ENCODE data around the gene DTX3L.

DTX3L gene

DNA sequence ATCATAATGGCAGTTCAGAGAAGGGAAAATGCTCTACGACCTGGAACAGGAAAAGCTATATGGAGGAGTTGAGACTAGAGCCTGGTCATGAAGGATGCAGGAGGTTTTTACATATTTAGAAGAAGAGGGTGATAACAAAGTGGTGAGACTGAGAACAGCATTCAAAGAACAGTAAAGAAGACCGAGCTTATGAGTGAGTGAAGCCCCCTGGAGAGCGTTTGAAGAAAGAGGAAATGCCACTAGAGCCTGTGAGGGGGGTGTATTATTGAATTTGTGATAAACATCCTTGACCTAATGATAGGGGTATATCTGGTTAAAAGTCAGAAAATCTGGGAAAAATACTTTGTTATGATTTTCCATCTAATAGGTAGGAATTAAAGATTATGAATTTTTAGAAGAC lies 4.2 kb upstream of the DTX3L start:
- Histone ChIP-seq H3K9me3 (ENCODE audit: control insufficient read depth, low read length) (no peaks in the 10 kb centered on the region), H3K4me1 (ENCODE audit: control insufficient read depth, insufficient read depth, low read depth, low read length) (peaks cover 6% of the 10 kb centered on the region), H2BK12ac (ENCODE audit: low read length in 2 of 2) (no peak overlapping the region), H3K18ac (ENCODE audit: low read depth in 1 of 2, low read length in 2 of 2) (no peak overlapping the region), H3K23ac (ENCODE audit: low read length in 2 of 2) (no peak overlapping the region), H2AFZ (ENCODE audit: low read depth, low read length) (no peak overlapping the region), H2BK15ac (ENCODE audit: low read depth, poor library complexity, severe bottlenecking) (no peak overlapping the region), H3K4me3 (ENCODE audit: insufficient read depth in 1 of 2, low read depth in 1 of 2, low read length in 2 of 2) (no peak overlapping the region), H3K14ac (ENCODE audit: low read length in 2 of 2) (no peak overlapping the region), H3K4me2 (ENCODE audit: low read length, poor library complexity, severe bottlenecking) (no peak overlapping the region), H3K27ac (ENCODE audit: low read length, poor library complexity, severe bottlenecking) (no peak overlapping the region), H2AK5ac (ENCODE audit: low read length, severe bottlenecking) (no peak overlapping the region), H3K9ac (ENCODE audit: low read length) (no peak overlapping the region), H2BK5ac (ENCODE audit: low read depth, low read length, poor library complexity, severe bottlenecking) (no peak overlapping the region), H3K27me3 (ENCODE audit: control insufficient read depth in 1 of 2, insufficient read depth in 1 of 2, low read length in 2 of 2) (no peaks in the 10 kb centered on the region), H4K8ac (ENCODE audit: low read length) (no peak overlapping the region), H3K79me1 (replicated peaks; ENCODE audit: low read length, poor library complexity, severe bottlenecking) (peaks cover 7% of the 10 kb centered on the region), H2BK120ac (ENCODE audit: low read depth, low read length) (no peak overlapping the region), H3K4ac (ENCODE audit: low read depth in 1 of 2, low read length in 2 of 2) (no peak overlapping the region), H3K36me3 (ENCODE audit: control insufficient read depth in 1 of 2, insufficient read depth in 2 of 2, low read depth in 1 of 2, low read length in 2 of 2) (peaks cover 6 to 51% of the 10 kb centered on the region in 2 experiments), H4K91ac (ENCODE audit: low read length) (no peak overlapping the region)
- WGBS: 67% methylated on average over 3 of the region's 3 CpGs
- DNase-seq: no peak

DNA sequence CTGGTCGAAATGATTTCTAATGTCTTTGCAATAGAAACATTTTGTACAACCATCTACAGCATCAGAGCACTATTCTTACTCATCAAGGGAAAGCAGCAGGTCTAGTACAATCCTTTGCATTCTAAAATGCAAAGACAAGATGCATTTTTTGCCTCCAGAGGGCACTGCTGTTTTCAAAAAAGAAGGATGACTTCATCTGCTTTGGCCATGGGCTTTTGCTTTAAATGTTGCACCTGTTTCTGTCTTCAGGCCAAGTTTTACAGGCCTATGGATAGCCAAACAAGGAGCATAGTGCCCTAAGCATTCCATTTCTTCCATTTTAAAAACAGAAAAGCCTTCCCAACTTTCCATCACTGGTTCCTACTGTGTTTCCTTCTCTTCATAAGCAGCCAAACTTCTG lies 3.5 kb upstream of the DTX3L start:
- Histone ChIP-seq H3K4me2 (ENCODE audit: low read length, poor library complexity, severe bottlenecking) (no peak overlapping the region), H3K36me3 (ENCODE audit: control insufficient read depth in 1 of 2, insufficient read depth in 2 of 2, low read depth in 1 of 2, low read length in 2 of 2) (peaks cover 6 to 45% of the 10 kb centered on the region in 2 experiments), H3K23ac (ENCODE audit: low read length in 2 of 2) (no peak overlapping the region), H4K91ac (ENCODE audit: low read length) (no peak overlapping the region), H2AK5ac (ENCODE audit: low read length, severe bottlenecking) (no peak overlapping the region), H3K9ac (ENCODE audit: low read length) (no peak overlapping the region), H4K8ac (ENCODE audit: low read length) (no peak overlapping the region), H2AFZ (ENCODE audit: low read depth, low read length) (no peak overlapping the region), H2BK5ac (ENCODE audit: low read depth, low read length, poor library complexity, severe bottlenecking) (no peak overlapping the region), H3K14ac (ENCODE audit: low read length in 2 of 2) (no peak overlapping the region), H3K4ac (ENCODE audit: low read depth in 1 of 2, low read length in 2 of 2) (no peak overlapping the region), H3K4me3 (ENCODE audit: insufficient read depth in 1 of 2, low read depth in 1 of 2, low read length in 2 of 2) (no peak overlapping the region), H2BK15ac (ENCODE audit: low read depth, poor library complexity, severe bottlenecking) (no peak overlapping the region), H2BK120ac (ENCODE audit: low read depth, low read length) (no peak overlapping the region), H3K27me3 (ENCODE audit: control insufficient read depth in 1 of 2, insufficient read depth in 1 of 2, low read length in 2 of 2) (no peaks in the 10 kb centered on the region), H2BK12ac (ENCODE audit: low read length in 2 of 2) (no peak overlapping the region), H3K4me1 (ENCODE audit: control insufficient read depth, insufficient read depth, low read depth, low read length) (peaks cover 6% of the 10 kb centered on the region), H3K9me3 (ENCODE audit: control insufficient read depth, low read length) (no peaks in the 10 kb centered on the region), H3K18ac (ENCODE audit: low read depth in 1 of 2, low read length in 2 of 2) (no peak overlapping the region), H3K27ac (ENCODE audit: low read length, poor library complexity, severe bottlenecking) (no peak overlapping the region), H3K79me1 (replicated peaks; ENCODE audit: low read length, poor library complexity, severe bottlenecking) (peaks cover 10% of the 10 kb centered on the region)
- 90% methylated on average over 1 of the region's 1 CpG for WGBS
- DNase-seq: peak; percentile 71

DNA sequence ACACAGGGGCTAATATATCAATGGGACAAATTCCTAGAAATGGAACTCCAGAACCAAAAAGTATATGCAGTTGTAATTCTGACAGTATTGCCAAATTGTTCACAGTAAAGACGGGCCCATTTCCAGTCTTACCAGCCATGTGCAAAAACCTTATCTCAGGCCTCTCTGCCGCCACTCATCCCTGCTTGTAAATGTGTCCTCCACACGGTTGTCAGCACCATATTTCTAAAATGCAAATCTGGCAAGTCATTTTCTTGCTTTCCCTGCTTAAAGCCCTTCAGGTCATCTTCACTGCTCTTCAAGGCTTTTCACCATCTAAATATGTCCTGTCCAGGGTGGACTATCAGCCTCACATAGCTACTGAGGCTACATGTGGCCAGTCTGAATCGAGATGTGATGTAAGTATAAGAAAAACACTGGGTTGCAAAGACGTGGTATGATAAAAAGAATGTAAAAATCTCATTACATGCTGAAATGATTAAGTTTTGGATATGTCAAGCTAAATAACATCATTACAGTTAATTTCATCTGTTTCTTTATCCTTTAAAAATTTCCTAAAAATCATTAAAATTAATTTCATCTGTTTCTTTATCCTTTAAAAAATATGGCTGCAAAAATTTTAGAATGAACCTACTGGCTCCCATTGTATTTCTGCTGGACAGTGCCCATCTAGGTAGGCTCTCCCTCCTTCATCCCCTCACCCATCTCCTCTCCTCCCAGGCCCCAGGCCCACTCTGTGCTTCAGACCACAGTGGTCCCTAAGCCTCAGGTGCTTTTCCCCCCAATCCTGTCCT lies 1.0 kb upstream of the DTX3L start:
- no peak overlapping the region for H3K23ac ChIP-seq (ENCODE audit: low read length in 2 of 2)

DNA sequence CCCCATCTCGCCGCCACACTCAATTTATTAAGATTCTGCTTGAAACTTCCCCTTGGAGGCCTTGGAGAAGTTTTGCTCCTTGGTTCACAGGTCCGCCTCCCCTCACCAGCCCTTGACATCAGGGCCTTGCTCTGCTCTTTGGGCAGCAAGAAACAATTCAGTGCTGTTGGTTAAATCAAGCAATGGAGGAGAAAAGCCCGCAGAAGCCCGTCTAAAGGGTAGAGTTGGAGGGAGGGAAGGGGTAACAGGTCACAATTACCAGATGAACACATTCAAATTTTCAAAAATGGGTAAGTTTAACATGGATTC lies 467 bp upstream of the DTX3L start:
- Histone ChIP-seq H4K8ac (ENCODE audit: low read length) (peak overlapping the region; percentile 71), H3K27me3 (ENCODE audit: control insufficient read depth in 1 of 2, insufficient read depth in 1 of 2, low read length in 2 of 2) (no peaks in the 10 kb centered on the region), H2BK15ac (ENCODE audit: low read depth, poor library complexity, severe bottlenecking) (peak overlapping the region; percentile 77), H3K9ac (ENCODE audit: low read length) (peak overlapping the region; percentile 96), H3K4me1 (ENCODE audit: control insufficient read depth, insufficient read depth, low read depth, low read length) (peaks cover 6% of the 10 kb centered on the region), H3K27ac (ENCODE audit: low read length, poor library complexity, severe bottlenecking) (peak overlapping the region; percentile 22), H3K4me2 (ENCODE audit: low read length, poor library complexity, severe bottlenecking) (peak overlapping the region; percentile 78), H2BK5ac (ENCODE audit: low read depth, low read length, poor library complexity, severe bottlenecking) (no peak overlapping the region), H3K79me1 (replicated peaks; ENCODE audit: low read length, poor library complexity, severe bottlenecking) (peaks cover 17% of the 10 kb centered on the region), H3K4ac (ENCODE audit: low read depth in 1 of 2, low read length in 2 of 2) (peak overlapping the region; percentile 42 to 59), H3K9me3 (ENCODE audit: control insufficient read depth, low read length) (no peaks in the 10 kb centered on the region), H2BK120ac (ENCODE audit: low read depth, low read length) (no peak overlapping the region), H2AK5ac (ENCODE audit: low read length, severe bottlenecking) (no peak overlapping the region), H3K36me3 (ENCODE audit: control insufficient read depth in 1 of 2, insufficient read depth in 2 of 2, low read depth in 1 of 2, low read length in 2 of 2) (peaks cover 7 to 43% of the 10 kb centered on the region in 2 experiments), H3K4me3 (ENCODE audit: insufficient read depth in 1 of 2, low read depth in 1 of 2, low read length in 2 of 2) (peak overlapping the region in 1 of 2 experiments; percentile 97), H4K91ac (ENCODE audit: low read length) (peak overlapping the region; percentile 65), H3K18ac (ENCODE audit: low read depth in 1 of 2, low read length in 2 of 2) (peak overlapping the region in 1 of 2 experiments; percentile 26), H3K14ac (ENCODE audit: low read length in 2 of 2) (no peak overlapping the region), H2BK12ac (ENCODE audit: low read length in 2 of 2) (peak overlapping the region in 1 of 2 experiments; percentile 51), H3K23ac (ENCODE audit: low read length in 2 of 2) (no peak overlapping the region), H2AFZ (ENCODE audit: low read depth, low read length) (no peak overlapping the region)
- 100% methylated on average over 3 of the region's 5 CpGs for WGBS
- peak; percentile 37 for DNase-seq

More for the DNA sequence above, 1.0 kb upstream of the DTX3L start:
- H2BK5ac ChIP-seq (ENCODE audit: low read depth, low read length, poor library complexity, severe bottlenecking): no peak overlapping the region
- H3K14ac ChIP-seq (ENCODE audit: low read length in 2 of 2): no peak overlapping the region
- WGBS: 83% methylated on average over 5 of the region's 5 CpGs
- H2BK12ac ChIP-seq (ENCODE audit: low read length in 2 of 2): peak overlapping the region in 1 of 2 experiments; percentile 51
- H2AK5ac ChIP-seq (ENCODE audit: low read length, severe bottlenecking): no peak overlapping the region
- no peak overlapping the region for H2BK120ac ChIP-seq (ENCODE audit: low read depth, low read length)
- H2BK15ac ChIP-seq (ENCODE audit: low read depth, poor library complexity, severe bottlenecking): peak overlapping the region; percentile 77
- H3K4me3 ChIP-seq (ENCODE audit: insufficient read depth in 1 of 2, low read depth in 1 of 2, low read length in 2 of 2): peak overlapping the region in 1 of 2 experiments; percentile 97
- H3K79me1 ChIP-seq (replicated peaks; ENCODE audit: low read length, poor library complexity, severe bottlenecking): peaks cover 17% of the 10 kb centered on the region
- H3K9me3 ChIP-seq (ENCODE audit: control insufficient read depth, low read length): no peaks in the 10 kb centered on the region
- H3K4me2 ChIP-seq (ENCODE audit: low read length, poor library complexity, severe bottlenecking): peak overlapping the region; percentile 78
- H4K91ac ChIP-seq (ENCODE audit: low read length): peak overlapping the region; percentile 65
- peak overlapping the region; percentile 16 to 26 for H3K18ac ChIP-seq (ENCODE audit: low read depth in 1 of 2, low read length in 2 of 2)
- no peak overlapping the region for H3K27ac ChIP-seq (ENCODE audit: low read length, poor library complexity, severe bottlenecking)
- H3K4ac ChIP-seq (ENCODE audit: low read depth in 1 of 2, low read length in 2 of 2): peak overlapping the region; percentile 42 to 59
- H3K9ac ChIP-seq (ENCODE audit: low read length): peak overlapping the region; percentile 96
- H2AFZ ChIP-seq (ENCODE audit: low read depth, low read length): no peak overlapping the region
- peak overlapping the region; percentile 71 for H4K8ac ChIP-seq (ENCODE audit: low read length)
- no peaks in the 10 kb centered on the region for H3K27me3 ChIP-seq (ENCODE audit: control insufficient read depth in 1 of 2, insufficient read depth in 1 of 2, low read length in 2 of 2)
- peaks cover 6% of the 10 kb centered on the region for H3K4me1 ChIP-seq (ENCODE audit: control insufficient read depth, insufficient read depth, low read depth, low read length)
- DNase-seq: no peak
- peaks cover 7 to 43% of the 10 kb centered on the region in 2 experiments for H3K36me3 ChIP-seq (ENCODE audit: control insufficient read depth in 1 of 2, insufficient read depth in 2 of 2, low read depth in 1 of 2, low read length in 2 of 2)
